Small intestine (tissue), 7 donors: ENCODE measurements around the gene SDK2. TPM values are rescaled to one million over a fixed set of nuclear protein-coding genes. Genes with fewer than 3 reads are reported as not detected.

Experiments used
- DNase-seq, 2 donors: peaks; one replicate each; pipeline versions ENCODE4 v3.0.0 to v3.0.0-alpha.2; 2013
- FAIRE-seq: peaks from 2 replicates; lab custom pipeline; 2012; peaks lifted over from hg19 to GRCh38; lab: Jason Lieb, UNC
- H3K27ac ChIP-seq, 3 donors: one replicate each; pipeline ENCODE4 v1.5.1; 2013; ENCODE audit warnings: low read length in 2 of 3, mild to moderate bottlenecking in 2 of 3, control low read depth in 1 of 3, inconsistent platforms in 1 of 3, low read depth in 1 of 3, moderate library complexity in 1 of 3
- H3K27me3 ChIP-seq, 3 donors: one replicate each; pipeline ENCODE4 v1.6.1; 2013; ENCODE audit warnings: low read length in 3 of 3, inconsistent platforms in 1 of 3; ENCODE audit not compliant: control insufficient read depth in 3 of 3, insufficient read depth in 3 of 3
- H3K36me3 ChIP-seq, 3 donors: one replicate each; pipeline ENCODE4 v1.6.1; 2013; ENCODE audit warnings: low read length in 3 of 3, inconsistent platforms in 1 of 3, low read depth in 1 of 3, mild to moderate bottlenecking in 1 of 3, moderate library complexity in 1 of 3; ENCODE audit not compliant: control insufficient read depth in 3 of 3, insufficient read depth in 2 of 3
- H3K4me1 ChIP-seq, 3 donors: one replicate each; pipeline ENCODE4 v1.6.1; 2013; ENCODE audit warnings: low read length in 2 of 3, inconsistent platforms in 1 of 3, low read depth in 1 of 3, mild to moderate bottlenecking in 1 of 3, moderate library complexity in 1 of 3; ENCODE audit not compliant: control insufficient read depth in 3 of 3, insufficient read depth in 2 of 3
- H3K4me3 ChIP-seq, 3 donors: one replicate each; pipeline ENCODE4 v1.5.1; 2013; ENCODE audit warnings: low read length in 3 of 3, control low read depth in 1 of 3, inconsistent platforms in 1 of 3, low read depth in 1 of 3, mild to moderate bottlenecking in 1 of 3, moderate library complexity in 1 of 3
- H3K9me3 ChIP-seq, 2 donors: one replicate each; pipeline ENCODE4 v1.6.1; 2013; ENCODE audit warnings: low read depth in 1 of 2, low read length in 1 of 2; ENCODE audit not compliant: control insufficient read depth in 2 of 2, insufficient read depth in 1 of 2
- WGBS, 3 donors: extraction: QIAGEN DNeasy Blood & Tissue Kit; methylation state at CpG; one replicate each; pipeline ENCODE4 v1.1.7; 2013; 5-methylcytosine and 5-hydroxymethylcytosine counted together
- polyA plus RNA-seq, 4 donors: library from polyadenylated mRNA; stranded (reverse) in 3 of 4; unstranded in 1 of 4; fragments of 200-250 nt in 3 of 4; fragments of 120-200 nt in 1 of 4; gene quantifications; one replicate each; pipeline versions ENCODE4 v1.2.1 to v1.2.3, GENCODE V29; 2013
- donor health status: healthy with polysubstance abuse.
- donor health status: control.
- donor health status: control.
- donor health status: Bipolar disorder and iron deficiency.
- donor health status: healthy.

Gene SDK2
- polyA plus RNA-seq, 4 donors: under 0.01 to 1.1 (median 0.10) TPM

GRCh38 chr17:73404246-73404645 lies 240.0 kb downstream of the SDK2 start:
- no peaks in the 10 kb centered on the region for H3K27me3 ChIP-seq
- H3K27ac ChIP-seq: no peak overlapping the region
- no peak overlapping the region for H3K4me3 ChIP-seq
- H3K36me3 ChIP-seq: no peaks in the 10 kb centered on the region
- 68 to 77% (median 73%) methylated on average over 4 of the region's 4 CpGs for WGBS, 3 donors
- H3K9me3 ChIP-seq: no peaks in the 10 kb centered on the region
- H3K4me1 ChIP-seq: no peaks in the 10 kb centered on the region
- DNase-seq (no peak), FAIRE-seq (no peak)

GRCh38 chr17:73402466-73402865 lies 241.8 kb downstream of the SDK2 start:
- Histone ChIP-seq H3K4me1 (no peaks in the 10 kb centered on the region), H3K36me3 (no peaks in the 10 kb centered on the region), H3K4me3 (no peak overlapping the region), H3K9me3 (no peaks in the 10 kb centered on the region), H3K27me3 (no peaks in the 10 kb centered on the region), H3K27ac (no peak overlapping the region)
- WGBS, 3 donors: 78 to 84% (median 83%) methylated on average over 7 of the region's 7 CpGs
- no peak for DNase-seq
- no peak for FAIRE-seq

GRCh38 chr17:73401911-73402310 lies 242.3 kb downstream of the SDK2 start:
- no peak for FAIRE-seq

GRCh38 chr17:73400915-73401545 lies 243.2 kb downstream of the SDK2 start:
- Histone ChIP-seq H3K4me1 (no peaks in the 10 kb centered on the region), H3K36me3 (no peaks in the 10 kb centered on the region), H3K4me3 (no peak overlapping the region), H3K27ac (no peak overlapping the region), H3K27me3 (no peaks in the 10 kb centered on the region), H3K9me3 (no peaks in the 10 kb centered on the region)
- DNase-seq (no peak), FAIRE-seq (no peak)
- 88 to 94% (median 89%) methylated on average over 18 of the region's 18 CpGs for WGBS, 3 donors

More at GRCh38 chr17:73401911-73402310, 242.3 kb downstream of the SDK2 start:
- H3K27me3 ChIP-seq: no peaks in the 10 kb centered on the region
- no peak overlapping the region for H3K4me3 ChIP-seq
- DNase-seq: peak in 1 of 2 donors; percentile 32
- H3K4me1 ChIP-seq: no peaks in the 10 kb centered on the region
- H3K36me3 ChIP-seq: no peaks in the 10 kb centered on the region
- no peaks in the 10 kb centered on the region for H3K9me3 ChIP-seq
- no peak overlapping the region for H3K27ac ChIP-seq
- WGBS, 3 donors: 54 to 66% (median 58%) methylated on average over 17 to 18 of the region's 18 CpGs

GRCh38 chr17:73399056-73399455 lies 245.2 kb downstream of the SDK2 start:
- Histone ChIP-seq H3K4me3 (no peak overlapping the region), H3K27ac (no peak overlapping the region), H3K9me3 (no peaks in the 10 kb centered on the region), H3K27me3 (no peaks in the 10 kb centered on the region), H3K36me3 (no peaks in the 10 kb centered on the region), H3K4me1 (no peaks in the 10 kb centered on the region)
- FAIRE-seq (no peak), DNase-seq (no peak)
- WGBS, 3 donors: 88 to 89% (median 89%) methylated on average over 11 of the region's 11 CpGs

- WGBS, 3 donors: 83 to 90% (median 90%) methylated on average over 17 of the region's 17 CpGs
These were observed 246.2 kb downstream of the SDK2 start for GRCh38 chr17:73397856-73398540.

GRCh38 chr17:73397278-73397826 lies 246.9 kb downstream of the SDK2 start:
- WGBS, 3 donors: 85 to 86% (median 86%) methylated on average over 17 of the region's 17 CpGs
- no peaks in the 10 kb centered on the region for H3K9me3 ChIP-seq

More at GRCh38 chr17:73397856-73398540, 246.2 kb downstream of the SDK2 start:
- no peak overlapping the region for H3K4me3 ChIP-seq
- H3K4me1 ChIP-seq: no peaks in the 10 kb centered on the region
- no peaks in the 10 kb centered on the region for H3K9me3 ChIP-seq
- H3K27ac ChIP-seq: no peak overlapping the region
- DNase-seq: no peak
- no peak for FAIRE-seq
- H3K27me3 ChIP-seq: no peaks in the 10 kb centered on the region
- no peaks in the 10 kb centered on the region for H3K36me3 ChIP-seq

GRCh38 chr17:73396431-73397277 lies 247.6 kb downstream of the SDK2 start:
- no peak for FAIRE-seq
- no peaks in the 10 kb centered on the region for H3K36me3 ChIP-seq
- no peaks in the 10 kb centered on the region for H3K27me3 ChIP-seq
- H3K9me3 ChIP-seq: no peaks in the 10 kb centered on the region
- no peak overlapping the region for H3K27ac ChIP-seq
- 44 to 73% (median 59%) methylated on average over 21 of the region's 21 CpGs for WGBS, 3 donors
- DNase-seq: no peak
- no peak overlapping the region for H3K4me3 ChIP-seq
- no peaks in the 10 kb centered on the region for H3K4me1 ChIP-seq

More at GRCh38 chr17:73397278-73397826, 246.9 kb downstream of the SDK2 start:
- Histone ChIP-seq H3K27me3 (no peaks in the 10 kb centered on the region), H3K4me3 (no peak overlapping the region), H3K36me3 (no peaks in the 10 kb centered on the region), H3K27ac (no peak overlapping the region), H3K4me1 (no peaks in the 10 kb centered on the region)
- DNase-seq (no peak), FAIRE-seq (no peak)
